Measurements from ENCODE around the gene NUTM2E. TPM values are rescaled to one million over a fixed set of nuclear protein-coding genes. Genes with fewer than 3 reads are reported as not detected.
"Not testable (repeated sequence)": the region's sequence is repeated elsewhere in the genome, so short reads cannot be mapped to it uniquely, and the experiment has no call there.

Gene NUTM2E
- polyA plus RNA-seq, 12 donors, result 0.21 to 1.1 (median 0.65) TPM; not detected in 7

DNA sequence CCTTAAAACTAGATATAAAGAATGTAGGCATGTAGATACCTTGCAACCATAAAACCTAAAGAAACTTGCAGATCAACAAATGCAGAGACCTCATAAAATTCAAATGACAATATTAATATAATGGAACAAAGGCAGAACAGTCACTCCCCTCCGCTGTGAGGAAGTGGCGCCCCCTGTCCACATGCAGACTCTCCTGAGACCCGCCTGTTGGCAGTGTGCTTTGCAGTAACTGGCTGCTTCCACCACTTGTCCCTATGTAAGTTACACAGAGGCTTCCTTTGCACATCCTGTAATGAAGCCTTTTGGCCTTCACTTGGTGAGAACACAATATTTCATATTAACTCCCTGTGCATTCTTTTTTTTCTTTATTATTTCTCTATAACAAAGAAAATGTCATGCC, 36.3 kb downstream of the NUTM2E start:
- DNase-seq, result not testable (repeated sequence)

DNA sequence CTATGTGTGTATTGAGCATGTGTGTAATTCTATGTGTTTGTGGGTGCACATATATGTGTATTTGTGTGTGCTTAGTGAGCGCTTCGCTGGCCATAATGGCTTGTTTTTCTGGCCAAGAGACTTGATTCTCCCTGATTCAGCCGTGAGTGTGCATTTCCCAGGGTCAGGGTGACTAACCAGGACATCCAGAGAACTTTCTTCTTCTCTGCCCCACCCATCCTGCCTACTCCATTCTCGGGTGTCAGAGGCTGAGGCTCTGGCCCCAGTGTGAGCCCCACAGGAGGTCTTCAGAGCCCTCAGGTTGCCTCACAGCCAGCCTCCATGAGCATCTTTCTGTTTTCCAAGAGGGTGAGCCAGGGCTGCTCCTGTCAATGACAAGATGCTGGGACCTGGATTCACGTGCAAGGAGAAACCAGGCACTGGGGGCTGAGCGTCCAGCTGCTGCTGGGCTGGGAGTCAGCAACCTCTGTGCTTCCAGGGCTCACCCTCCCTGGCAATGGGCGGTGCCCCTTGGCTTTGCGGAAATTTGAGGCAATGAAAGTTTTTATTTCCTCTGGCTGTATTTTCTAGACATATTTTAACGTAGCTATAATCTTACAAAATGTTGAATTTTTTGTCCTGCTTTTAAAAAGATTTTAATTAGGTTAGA, 40.5 kb downstream of the NUTM2E start:
- DNase-seq, result not testable (repeated sequence)

DNA sequence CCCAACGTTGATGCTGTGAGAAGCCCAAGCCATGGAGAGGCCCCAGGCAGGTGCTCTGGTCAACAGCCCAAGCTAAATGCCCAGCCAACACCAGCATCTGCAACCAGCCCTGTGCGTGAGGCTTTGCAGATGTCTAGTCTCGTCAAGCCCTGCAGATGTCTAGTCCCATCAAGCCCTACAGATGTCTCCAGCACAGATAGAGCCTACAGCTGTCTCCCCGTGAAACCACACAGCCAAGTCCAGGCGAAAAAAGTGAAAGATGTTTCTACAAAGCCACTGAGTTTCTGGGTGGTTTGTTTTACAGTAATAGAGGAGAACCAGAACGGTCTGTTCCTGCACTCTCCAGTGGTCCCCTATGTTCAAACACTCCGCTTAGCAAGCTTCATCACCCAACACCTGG, 41.5 kb downstream of the NUTM2E start:
- not testable (repeated sequence) for DNase-seq

DNA sequence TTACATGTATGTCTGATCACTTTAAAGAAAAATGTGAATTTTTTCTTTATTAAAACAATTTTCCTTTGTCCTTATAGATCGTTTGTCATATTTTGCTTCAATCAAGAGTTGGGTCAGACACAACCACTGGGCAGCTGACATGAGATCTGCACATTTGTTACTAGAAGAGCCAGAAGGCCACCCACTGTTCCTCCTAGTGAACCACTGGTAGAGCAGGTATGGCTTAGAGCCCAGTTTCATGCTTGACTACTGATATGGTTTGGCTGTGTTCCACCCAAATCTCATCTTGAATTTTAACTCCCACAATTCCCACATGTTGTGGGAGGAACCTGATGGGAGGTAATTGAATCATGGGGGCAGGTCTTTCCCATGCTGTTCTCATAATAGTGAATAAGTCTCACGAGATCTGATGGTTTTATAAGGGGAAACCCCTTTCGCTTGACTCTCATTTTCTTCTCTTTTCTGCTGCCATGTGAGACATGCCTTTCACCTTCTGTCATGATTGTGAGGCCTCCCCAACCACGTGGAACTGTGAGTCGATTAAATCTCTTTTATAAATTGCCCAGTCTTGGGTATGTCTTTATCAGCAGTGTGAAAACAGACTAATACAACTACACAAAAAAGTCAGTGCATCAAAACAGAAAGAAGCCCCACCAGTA, 43.0 kb downstream of the NUTM2E start:
- DNase-seq, result not testable (repeated sequence)

DNA sequence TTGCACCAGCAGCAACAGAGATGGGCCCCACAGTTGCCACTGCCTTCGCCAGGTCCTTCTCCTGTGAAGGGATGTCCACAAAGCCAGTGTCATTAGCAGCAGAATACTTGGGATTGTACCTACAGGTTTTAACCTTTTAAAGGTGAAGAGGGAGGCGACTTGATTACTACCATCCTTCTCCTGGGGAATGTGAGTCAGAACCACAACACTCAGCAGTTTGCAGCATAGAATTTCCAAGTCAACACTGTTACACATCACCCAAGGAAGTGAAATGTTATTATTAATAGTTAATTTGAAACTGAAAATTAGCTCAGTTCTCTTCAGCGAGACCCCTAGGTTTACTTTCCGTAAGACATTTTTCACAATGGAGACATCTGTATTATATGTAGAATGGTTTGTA, 45.2 kb downstream of the NUTM2E start:
- DNase-seq, result not testable (repeated sequence)

Other genes starting within 250 kb of the NUTM2E start
- gene SFTPA1, start 215.8 kb upstream of the NUTM2E start, polyA plus RNA-seq (ENCODE audit: insufficient read length in 12 of 12), result under 1 TPM in 1 of 12 donors, not detected in 11; 0.08 TPM
- gene NUTM2B, start 123.5 kb upstream of the NUTM2E start, polyA plus RNA-seq (ENCODE audit: insufficient read length in 12 of 12), result 1 to 10 TPM in 9 of 12 donors, under 1 TPM in 1, not detected in 2; 0.97 to 2.9 (median 2.0) TPM
- 1 to 10 TPM in 8 of 12 donors, under 1 TPM in 2, not detected in 2; 0.52 to 2.4 (median 1.2) TPM for gene SFTPD, start 122.4 kb downstream of the NUTM2E start, polyA plus RNA-seq (ENCODE audit: insufficient read length in 12 of 12)

All from muscle of arm (tissue), 12 donors.